GM12891 (cell line): ENCODE results near the gene BICRAL.
"Not testable (repeated sequence)": the region's sequence is repeated elsewhere in the genome, so short reads cannot be mapped to it uniquely, and the experiment has no call there.

ENCODE experiments used
- DNase-seq: peaks from one replicate; pipeline ENCODE4 v3.0.0; 2011; ENCODE audit warnings: low spot score; ENCODE audit not compliant: insufficient read length
- FAIRE-seq: peaks from 2 replicates; lab custom pipeline; 2011; peaks lifted over from hg19 to GRCh38; lab: Jason Lieb, UNC
- PAX5 ChIP-seq: IDR thresholded peaks from 2 replicates; pipeline ENCODE4 v1.6.1; 2011; ENCODE audit warnings: low read length, moderate library complexity, mild to moderate bottlenecking; ENCODE audit not compliant: insufficient read depth, severe bottlenecking
- POLR2A ChIP-seq: IDR thresholded peaks from 2 replicates; pipeline ENCODE4 v1.6.1; 2011; ENCODE audit warnings: low read depth, low read length, control low read depth
- POLR2AphosphoS5 ChIP-seq: IDR thresholded peaks from 2 replicates; pipeline ENCODE4 v1.6.1; 2011; ENCODE audit warnings: low read depth, low read length, control low read depth
- POU2F2 ChIP-seq: IDR thresholded peaks from 2 replicates; pipeline ENCODE4 v1.6.1; 2011; ENCODE audit warnings: low read depth, mild to moderate bottlenecking, control low read depth, low read length, moderate library complexity
- SPI1 ChIP-seq: IDR thresholded peaks from 2 replicates; pipeline ENCODE4 v1.6.1; 2011; ENCODE audit warnings: low read depth, low read length, control low read depth
- TAF1 ChIP-seq: IDR thresholded peaks from 2 replicates; pipeline ENCODE4 v1.6.1; 2011; ENCODE audit warnings: low read depth, low read length, control low read depth

BICRAL gene

GRCh38 chr6:42894041-42894828 is 112.4 kb downstream of the BICRAL start:
- not testable (repeated sequence) for DNase-seq, FAIRE-seq
- TF ChIP-seq SPI1: peak; percentile 50

- FAIRE-seq: no peak
- no peak for TF ChIP-seq POLR2AphosphoS5
- no peak for TF ChIP-seq SPI1
- no peak for TF ChIP-seq POLR2A
- TF ChIP-seq POU2F2: no peak
- TF ChIP-seq TAF1: no peak
- no peak for TF ChIP-seq PAX5
- no peak for DNase-seq
Observed at GRCh38 chr6:42896178-42896719, 114.4 kb downstream of the BICRAL start.

- FAIRE-seq: no peak
- DNase-seq: no peak
- TF ChIP-seq TAF1: no peak
- TF ChIP-seq PAX5: no peak
- TF ChIP-seq POLR2AphosphoS5: no peak
- no peak for TF ChIP-seq POU2F2
Observed at GRCh38 chr6:42898891-42899361, 117.1 kb downstream of the BICRAL start.

GRCh38 chr6:42899871-42900270 is 118.0 kb downstream of the BICRAL start:
- FAIRE-seq (no peak), DNase-seq (no peak)
- no peak for TF ChIP-seq POLR2AphosphoS5
- TF ChIP-seq PAX5: no peak
- no peak for TF ChIP-seq POLR2A
- TF ChIP-seq TAF1: no peak
- no peak for TF ChIP-seq SPI1

- no peak for DNase-seq
- peak; percentile 98 for FAIRE-seq
- no peak for TF ChIP-seq POLR2AphosphoS5
- no peak for TF ChIP-seq SPI1
- TF ChIP-seq POU2F2: peak; percentile 32; the same call in 1 of the 2 replicates
- no peak for TF ChIP-seq PAX5
Observed at GRCh38 chr6:42901538-42901957, 119.7 kb downstream of the BICRAL start.

- TF ChIP-seq SPI1: 0 out of 2 replicates have a peak, but pooled peaks have one; percentile 3
- DNase-seq, FAIRE-seq: not testable (repeated sequence)
Observed at GRCh38 chr6:42902429-42903263, 120.8 kb downstream of the BICRAL start.

GRCh38 chr6:42904467-42904866 is 122.6 kb downstream of the BICRAL start:
- DNase-seq (no peak), FAIRE-seq (no peak)
- TF ChIP-seq POLR2AphosphoS5 (no peak), POLR2A (no peak), POU2F2 (no peak), PAX5 (no peak), TAF1 (no peak), SPI1 (no peak)

- FAIRE-seq (no peak), DNase-seq (no peak)
- TF ChIP-seq POU2F2 (no peak), POLR2AphosphoS5 (no peak), TAF1 (no peak), POLR2A (no peak), SPI1 (no peak), PAX5 (no peak)
Observed at GRCh38 chr6:42907336-42907735, 125.5 kb downstream of the BICRAL start.

- DNase-seq (no peak), FAIRE-seq (no peak)
- TF ChIP-seq POU2F2 (no peak), PAX5 (no peak), POLR2A (no peak), POLR2AphosphoS5 (no peak), TAF1 (no peak), SPI1 (no peak)
Observed at GRCh38 chr6:42909835-42910234, 128.0 kb downstream of the BICRAL start.
